Measurements from ENCODE around the gene PCDHB4.
"Not testable (repeated sequence)": the region's sequence is repeated elsewhere in the genome, so short reads cannot be mapped to it uniquely, and the experiment has no call there.

Gene PCDHB4

GRCh38 chr5:141155540-141156374 is 34.1 kb downstream of the PCDHB4 start:
- no peak for DNase-seq (ENCODE audit: low read depth)
- TF ChIP-seq CTCF (IDR thresholded peaks at IDR 0.05; ENCODE audit: control insufficient read depth, extremely low read depth, insufficient read depth), result 0 out of 2 replicates have a peak, but pooled peaks have one; percentile 15
- H3K4me3 ChIP-seq (ENCODE audit: low read depth, low read length), result no peak overlapping the region

GRCh38 chr5:141157356-141157755 is 35.7 kb downstream of the PCDHB4 start:
- not testable (repeated sequence) for DNase-seq (ENCODE audit: low read depth); H3K4me3 ChIP-seq (ENCODE audit: low read depth, low read length)

- DNase-seq (ENCODE audit: low read depth), result not testable (repeated sequence)
Observed at GRCh38 chr5:141157901-141158300, 36.3 kb downstream of the PCDHB4 start.

GRCh38 chr5:141172381-141173204 is 51.0 kb downstream of the PCDHB4 start, which contains the start of gene PCDHB7:
Gene PCDHB7 (plus strand): TSS chr5:141172644. CDS start chr5:141172836, 192 bp downstream.
- TF ChIP-seq CTCF (IDR thresholded peaks at IDR 0.05; ENCODE audit: control insufficient read depth, extremely low read depth, insufficient read depth), result peak; percentile 79
- no peak for DNase-seq (ENCODE audit: low read depth)
- no peak within 1 kb of the TSS for H3K4me3 ChIP-seq (ENCODE audit: low read depth, low read length)

More at GRCh38 chr5:141157901-141158300, 36.3 kb downstream of the PCDHB4 start:
- H3K4me3 ChIP-seq (ENCODE audit: low read depth, low read length), result not testable (repeated sequence)

GRCh38 chr5:141174291-141175104 is 52.9 kb downstream of the PCDHB4 start:
- H3K4me3 ChIP-seq (ENCODE audit: low read depth, low read length); DNase-seq (ENCODE audit: low read depth): not testable (repeated sequence)

Measured in LNCaP clone FGC (cell line).